Neural progenitor cell (in vitro differentiated cells): ENCODE data around the gene TMEM273. TPM values are rescaled to one million over a fixed set of nuclear protein-coding genes. Genes with fewer than 3 reads are reported as not detected.

Experiments
- DNase-seq: peaks from one replicate; pipeline ENCODE4 v3.0.0-alpha.2; 2016; ENCODE audit warnings: low spot score
- H2AFZ ChIP-seq: fragments of 200-600 bp; sonication (generic); replicated peaks from 2 replicates; pipeline ENCODE4 v1.6.1; 2016; ENCODE audit warnings: antibody characterized with exemption
- H3F3A ChIP-seq: fragments of 200-600 bp; sonication (generic); 2 replicates; pipeline ENCODE4 v1.6.1; 2016; ENCODE audit warnings: antibody characterized with exemption, low read depth
- H3K27ac ChIP-seq: fragments of 200-600 bp; sonication (generic); 2 replicates; pipeline ENCODE4 v1.5.1; 2016; ENCODE audit warnings: mild to moderate bottlenecking
- H3K27me3 ChIP-seq: fragments of 200-600 bp; sonication (generic); 2 replicates; pipeline ENCODE4 v1.6.1; 2016; ENCODE audit warnings: mild to moderate bottlenecking, moderate library complexity
- H3K36me3 ChIP-seq: fragments of 200-600 bp; sonication (generic); 2 replicates; pipeline ENCODE4 v1.5.1; 2016
- H3K4me1 ChIP-seq: fragments of 200-600 bp; sonication (generic); 2 replicates; pipeline ENCODE4 v1.6.1; 2016; ENCODE audit warnings: mixed run types
- H3K4me2 ChIP-seq: fragments of 200-600 bp; sonication (generic); 2 replicates; pipeline ENCODE4 v1.6.1; 2016
- H3K4me3 ChIP-seq: fragments of 200-600 bp; sonication (generic); 2 replicates; pipeline ENCODE4 v1.5.1; 2016
- H3K79me2 ChIP-seq: fragments of 200-600 bp; sonication (generic); 2 replicates; pipeline ENCODE4 v1.6.1; 2016; ENCODE audit warnings: low read depth
- H3K9ac ChIP-seq: fragments of 200-600 bp; sonication (generic); 2 replicates; pipeline ENCODE4 v1.6.1; 2016
- H3K9me3 ChIP-seq: fragments of 200-600 bp; sonication (generic); 2 replicates; pipeline ENCODE4 v1.5.1; 2016; ENCODE audit warnings: low read depth
- H4K20me1 ChIP-seq: fragments of 200-600 bp; sonication (generic); 2 replicates; pipeline ENCODE4 v1.6.1; 2016; ENCODE audit warnings: low read depth
- H3K27ac Mint-ChIP-seq: 3 replicates; pipeline ENCODE4 v1.8.0; 2021; ENCODE audit warnings: mixed read lengths
- H3K27me3 Mint-ChIP-seq: 2 replicates; pipeline ENCODE4 v1.8.0; 2022; ENCODE audit warnings: low read depth, mild to moderate bottlenecking, inconsistent platforms, moderate library complexity, mixed read lengths; ENCODE audit not compliant: insufficient read depth
- H3K36me3 Mint-ChIP-seq: 3 replicates; pipeline ENCODE4 v1.8.0; 2021; ENCODE audit warnings: mixed read lengths
- H3K4me1 Mint-ChIP-seq: 3 replicates; pipeline ENCODE4 v1.8.0; 2021; ENCODE audit warnings: mixed read lengths
- H3K4me3 Mint-ChIP-seq: 3 replicates; pipeline ENCODE4 v1.8.0; 2021; ENCODE audit warnings: mild to moderate bottlenecking, moderate library complexity, mixed read lengths
- H3K9me3 Mint-ChIP-seq: 3 replicates; pipeline ENCODE4 v1.8.0; 2020; ENCODE audit warnings: mixed read lengths
- CTCF ChIP-seq: fragments of 200-600 bp; sonication (generic); IDR thresholded peaks from 2 replicates; pipeline ENCODE4 v1.5.1; 2017; ENCODE audit warnings: antibody characterized with exemption, mild to moderate bottlenecking
- EZH2 ChIP-seq: fragments of 200-600 bp; sonication (generic); IDR thresholded peaks from 2 replicates; pipeline ENCODE4 v1.6.1; 2017; ENCODE audit warnings: antibody characterized with exemption, mild to moderate bottlenecking, moderate library complexity
- EZH2phosphoT487 ChIP-seq: fragments of 200-600 bp; sonication (generic); IDR thresholded peaks from 2 replicates; pipeline ENCODE4 v1.6.1; 2017; ENCODE audit warnings: antibody characterized with exemption
- total RNA-seq: library from RNA; depleted of rRNA; stranded (reverse); fragments of >200 nt; gene quantifications from 2 replicates; pipeline ENCODE4 v1.2.3, GENCODE V29; 2015; ENCODE audit warnings: low replicate concordance

The TMEM273 gene
- total RNA-seq, 1 donor from 2014 or later = not detected

DNA sequence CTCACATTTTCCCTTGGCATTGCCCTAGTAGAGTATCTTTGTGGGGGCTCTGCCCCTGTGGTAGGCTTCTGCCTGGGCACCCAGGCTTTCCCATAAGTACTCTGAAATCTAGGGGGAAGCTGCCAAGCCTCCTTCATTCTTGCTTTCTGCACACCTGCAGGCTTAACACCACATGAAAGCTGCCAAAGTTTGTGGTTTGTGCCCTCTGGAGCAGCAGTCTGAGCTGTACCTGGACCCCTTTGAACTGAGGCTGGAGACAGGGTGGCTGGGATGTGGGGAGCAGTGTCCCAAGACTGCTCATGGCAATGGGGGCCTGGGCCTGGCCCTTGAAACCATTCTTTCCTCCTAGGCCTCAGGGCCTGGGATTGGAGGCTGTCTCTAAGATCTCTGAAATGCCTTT, 35.0 kb upstream of the TMEM273 start:
- Histone ChIP-seq H3K4me2 (no peak overlapping the region), H3K4me3 (no peak overlapping the region), H2AFZ (no peak overlapping the region), H3K36me3 (no peaks in the 10 kb centered on the region), H3K9ac (no peak overlapping the region), H3K27me3 (no peaks in the 10 kb centered on the region), H3K4me1 (no peaks in the 10 kb centered on the region), H4K20me1 (no peaks in the 10 kb centered on the region), H3F3A (no peaks in the 10 kb centered on the region), H3K79me2 (no peaks in the 10 kb centered on the region), H3K27ac (no peak overlapping the region), H3K9me3 (no peaks in the 10 kb centered on the region)
- no peak overlapping the region for H3K4me3 Mint-ChIP-seq
- no peak overlapping the region for H3K27ac Mint-ChIP-seq
- TF ChIP-seq CTCF (no peak), EZH2 (no peak), EZH2phosphoT487 (no peak)
- no peaks in the 10 kb centered on the region for H3K36me3 Mint-ChIP-seq
- no peak for DNase-seq
- no peaks in the 10 kb centered on the region for H3K4me1 Mint-ChIP-seq
- H3K27me3 Mint-ChIP-seq = peaks cover 8% of the 10 kb centered on the region
- peaks cover 4% of the 10 kb centered on the region for H3K9me3 Mint-ChIP-seq

- H3F3A ChIP-seq = no peaks in the 10 kb centered on the region
- peaks cover 8% of the 10 kb centered on the region for H3K27me3 Mint-ChIP-seq
- H3K36me3 Mint-ChIP-seq = no peaks in the 10 kb centered on the region
These were observed 34.0 kb upstream of the TMEM273 start for GRCh38 chr10:49222170-49222569.

DNA sequence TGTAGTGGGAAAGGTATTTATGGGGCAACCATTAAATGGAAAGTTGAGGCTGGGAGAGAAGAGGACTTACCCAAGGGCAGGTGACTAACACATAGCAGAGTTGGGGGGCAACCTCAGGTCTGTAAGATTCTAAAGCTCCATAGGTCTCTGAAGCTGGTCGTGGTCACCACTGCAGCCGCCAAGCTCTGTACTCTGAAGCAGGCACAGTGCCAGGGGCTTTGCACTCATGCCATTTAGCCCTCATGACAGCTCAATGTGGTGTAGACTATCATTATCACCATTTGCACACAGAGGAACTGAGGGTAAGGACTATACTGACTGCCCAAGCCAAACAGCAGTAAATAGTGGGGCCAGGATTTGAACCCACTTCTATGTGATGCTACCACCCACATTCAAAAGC, 32.5 kb upstream of the TMEM273 start:
- no peaks in the 10 kb centered on the region for H3K27me3 Mint-ChIP-seq
- Histone ChIP-seq H3K9ac (no peak overlapping the region), H3K79me2 (no peaks in the 10 kb centered on the region), H3K36me3 (no peaks in the 10 kb centered on the region), H3K4me2 (no peak overlapping the region), H4K20me1 (no peaks in the 10 kb centered on the region), H3K27me3 (no peaks in the 10 kb centered on the region), H3K27ac (no peak overlapping the region), H3K4me1 (no peaks in the 10 kb centered on the region), H3K4me3 (no peak overlapping the region), H3K9me3 (no peaks in the 10 kb centered on the region), H3F3A (no peaks in the 10 kb centered on the region), H2AFZ (no peak overlapping the region)
- no peak for DNase-seq
- H3K4me1 Mint-ChIP-seq = no peaks in the 10 kb centered on the region
- no peak overlapping the region for H3K27ac Mint-ChIP-seq
- no peak for TF ChIP-seq EZH2
- H3K4me3 Mint-ChIP-seq = no peak overlapping the region
- H3K36me3 Mint-ChIP-seq = no peaks in the 10 kb centered on the region
- peaks cover 4% of the 10 kb centered on the region for H3K9me3 Mint-ChIP-seq

More at GRCh38 chr10:49222170-49222569, 34.0 kb upstream of the TMEM273 start:
- TF ChIP-seq EZH2phosphoT487 (no peak), EZH2 (no peak), CTCF (no peak)
- no peak overlapping the region for H3K27ac ChIP-seq
- no peaks in the 10 kb centered on the region for H4K20me1 ChIP-seq
- H3K9me3 Mint-ChIP-seq = peaks cover 4% of the 10 kb centered on the region
- H3K9ac ChIP-seq = no peak overlapping the region
- no peak overlapping the region for H3K4me3 Mint-ChIP-seq
- H3K4me1 ChIP-seq = no peaks in the 10 kb centered on the region
- H3K36me3 ChIP-seq = no peaks in the 10 kb centered on the region
- H3K79me2 ChIP-seq = no peaks in the 10 kb centered on the region
- no peaks in the 10 kb centered on the region for H3K9me3 ChIP-seq
- H3K27me3 ChIP-seq = no peaks in the 10 kb centered on the region
- no peak overlapping the region for H2AFZ ChIP-seq
- H3K27ac Mint-ChIP-seq = no peak overlapping the region
- no peaks in the 10 kb centered on the region for H3K4me1 Mint-ChIP-seq
- no peak overlapping the region for H3K4me2 ChIP-seq
- no peak for DNase-seq
- no peak overlapping the region for H3K4me3 ChIP-seq

GRCh38 chr10:49220031-49220430, 31.8 kb upstream of the TMEM273 start:
- Mint-ChIP-seq H3K36me3 (no peaks in the 10 kb centered on the region), H3K4me1 (no peaks in the 10 kb centered on the region), H3K4me3 (no peak overlapping the region), H3K27me3 (no peaks in the 10 kb centered on the region), H3K9me3 (peaks cover 4% of the 10 kb centered on the region), H3K27ac (no peak overlapping the region)
- Histone ChIP-seq H4K20me1 (no peaks in the 10 kb centered on the region), H3K4me3 (no peak overlapping the region), H3K9me3 (no peaks in the 10 kb centered on the region), H2AFZ (no peak overlapping the region), H3F3A (no peaks in the 10 kb centered on the region), H3K9ac (no peak overlapping the region), H3K27ac (no peak overlapping the region), H3K4me2 (no peak overlapping the region), H3K27me3 (no peaks in the 10 kb centered on the region), H3K79me2 (no peaks in the 10 kb centered on the region), H3K36me3 (no peaks in the 10 kb centered on the region), H3K4me1 (no peaks in the 10 kb centered on the region)
- no peak for DNase-seq
- no peak for TF ChIP-seq EZH2
- TF ChIP-seq CTCF = no peak
- no peak for TF ChIP-seq EZH2phosphoT487
